Inflammatory macrophage (primary cell): ENCODE measurements around the gene DNAJC6.
A peak's percentile ranks its signal among the peaks of the same experiment; 100 is the strongest.

Experiments
- DNase-seq, 2 donors: peaks; one replicate each; pipeline ENCODE4 v3.0.0-alpha.2; 2020 to 2022

Gene DNAJC6

GRCh38 chr1:65412256-65412983 is 103.1 kb downstream of the DNAJC6 start:
- peak in 1 of 2 donors; percentile 27 for DNase-seq

DNA sequence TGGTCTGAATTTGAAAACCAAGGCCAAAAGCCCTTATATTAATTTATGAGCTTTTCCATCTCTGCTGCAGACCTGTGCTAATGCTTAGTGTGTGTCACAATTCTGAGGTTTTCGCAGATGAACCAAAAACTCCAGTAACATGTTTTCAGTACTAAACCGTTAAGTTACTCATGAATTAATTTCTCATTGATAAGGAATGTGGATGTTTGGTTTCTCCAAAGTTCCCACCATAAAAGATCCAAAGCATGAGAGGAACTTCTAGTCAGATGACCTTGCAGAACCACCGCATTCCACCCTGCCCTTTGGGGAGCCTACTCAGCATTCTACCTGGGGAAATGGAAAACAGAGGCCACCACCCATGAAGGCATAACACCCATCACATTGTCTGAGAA is 103.6 kb downstream of the DNAJC6 start:
- DNase-seq = no peak

- DNase-seq = no peak
These were observed 105.2 kb downstream of the DNAJC6 start for GRCh38 chr1:65414538-65414937.

- no peak for DNase-seq
These were observed 107.4 kb downstream of the DNAJC6 start for GRCh38 chr1:65416767-65417166.

GRCh38 chr1:65417729-65418128 is 108.4 kb downstream of the DNAJC6 start:
- DNase-seq = no peak

- DNase-seq = no peak
These were observed 109.3 kb downstream of the DNAJC6 start for GRCh38 chr1:65418522-65419185.

DNA sequence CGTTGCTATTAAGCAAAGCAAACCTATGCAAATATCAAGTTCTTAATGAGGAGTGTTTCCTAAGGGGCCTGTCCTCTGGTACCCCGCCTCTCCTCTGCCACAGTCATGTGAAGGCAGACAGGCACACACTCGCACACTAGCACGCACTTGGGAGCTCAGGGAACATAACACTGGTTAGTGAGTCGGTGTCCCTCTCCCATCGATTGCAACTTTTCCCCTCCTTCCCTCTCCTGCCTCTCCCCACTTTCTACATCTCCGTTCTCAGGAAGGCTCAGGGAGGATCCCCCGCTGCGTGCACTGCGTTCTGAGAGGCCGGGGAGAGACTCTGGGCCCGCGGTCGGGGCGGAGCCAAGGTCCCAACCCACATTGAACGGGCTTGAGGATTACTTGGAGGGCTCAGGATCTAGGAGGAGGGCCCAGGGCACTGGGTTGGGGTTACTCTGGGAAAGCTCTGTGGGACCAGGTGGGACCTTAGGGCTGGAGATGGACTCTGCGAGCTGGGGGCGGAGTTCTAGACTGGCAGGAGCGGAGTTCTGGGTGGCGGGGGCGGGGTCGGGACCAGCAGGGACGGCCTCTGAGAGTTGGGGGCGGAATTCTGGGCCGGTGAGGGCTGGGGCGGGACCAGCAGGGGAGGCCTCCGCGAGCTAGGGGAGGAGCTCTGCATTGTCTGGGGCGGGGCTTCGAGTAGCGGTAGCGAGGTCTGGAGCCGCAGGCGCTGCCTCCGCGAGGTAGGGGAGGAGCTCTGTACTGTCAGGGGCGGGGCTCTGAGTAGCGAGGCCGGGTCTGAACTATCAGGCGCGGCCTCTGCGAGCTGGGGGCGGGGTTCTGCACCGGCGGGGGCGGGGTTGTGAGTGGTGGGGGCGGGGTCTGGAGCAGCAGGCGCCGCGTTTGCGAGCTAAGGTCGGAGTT is 110.6 kb downstream of the DNAJC6 start:
- peak; percentile 99 for DNase-seq

DNA sequence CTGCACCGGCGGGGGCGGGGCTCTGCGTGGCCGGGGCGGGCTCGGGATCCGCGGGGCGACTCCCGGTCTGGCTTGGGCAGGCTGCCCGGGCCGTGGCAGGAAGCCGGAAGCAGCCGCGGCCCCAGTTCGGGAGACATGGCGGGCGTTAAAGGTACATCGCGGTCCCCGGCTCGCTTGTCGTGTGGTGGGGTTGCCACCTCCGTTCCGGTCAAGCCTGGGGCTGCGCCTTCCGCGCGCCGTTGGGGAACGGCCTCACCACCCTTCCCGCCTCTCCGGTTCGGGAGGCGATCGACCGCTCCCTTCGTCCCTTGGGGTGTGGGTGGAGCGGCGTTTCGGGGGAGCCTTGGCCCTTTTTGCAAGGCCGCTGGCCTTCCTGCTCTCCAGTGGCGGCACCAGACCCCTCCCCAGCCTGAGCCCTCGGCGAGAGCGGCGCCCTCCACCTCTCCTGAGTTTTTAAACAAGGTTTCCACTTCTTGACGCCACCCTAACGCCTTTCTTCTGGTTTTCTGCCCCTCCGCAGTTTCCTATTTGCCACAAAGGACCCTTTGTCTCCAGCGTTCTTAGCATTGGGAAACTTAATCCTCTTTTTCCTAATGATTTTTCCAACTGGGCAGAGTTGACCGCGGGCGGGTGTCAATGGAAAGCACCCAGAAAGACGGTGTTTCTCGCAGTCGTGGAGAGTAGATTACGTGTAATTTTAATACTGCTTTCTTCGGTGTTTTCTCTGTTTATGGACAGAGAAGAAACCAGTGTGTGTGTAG is 111.4 kb downstream of the DNAJC6 start, which contains the start of the genes LEPR and LEPROT:
LEPR (plus strand) TSS at position 79 of the 761 bp plus-strand sequence. CDS start 144,898 bp downstream, outside the sequence.
LEPROT (plus strand) TSS at position 79 of the 761 bp plus-strand sequence; CDS start at position 136, 57 bp downstream.
- DNase-seq = peak in 1 of 2 donors; percentile 29

- DNase-seq = peak; percentile 41 to 87
These were observed 112.1 kb downstream of the DNAJC6 start for GRCh38 chr1:65421351-65422025.

DNA sequence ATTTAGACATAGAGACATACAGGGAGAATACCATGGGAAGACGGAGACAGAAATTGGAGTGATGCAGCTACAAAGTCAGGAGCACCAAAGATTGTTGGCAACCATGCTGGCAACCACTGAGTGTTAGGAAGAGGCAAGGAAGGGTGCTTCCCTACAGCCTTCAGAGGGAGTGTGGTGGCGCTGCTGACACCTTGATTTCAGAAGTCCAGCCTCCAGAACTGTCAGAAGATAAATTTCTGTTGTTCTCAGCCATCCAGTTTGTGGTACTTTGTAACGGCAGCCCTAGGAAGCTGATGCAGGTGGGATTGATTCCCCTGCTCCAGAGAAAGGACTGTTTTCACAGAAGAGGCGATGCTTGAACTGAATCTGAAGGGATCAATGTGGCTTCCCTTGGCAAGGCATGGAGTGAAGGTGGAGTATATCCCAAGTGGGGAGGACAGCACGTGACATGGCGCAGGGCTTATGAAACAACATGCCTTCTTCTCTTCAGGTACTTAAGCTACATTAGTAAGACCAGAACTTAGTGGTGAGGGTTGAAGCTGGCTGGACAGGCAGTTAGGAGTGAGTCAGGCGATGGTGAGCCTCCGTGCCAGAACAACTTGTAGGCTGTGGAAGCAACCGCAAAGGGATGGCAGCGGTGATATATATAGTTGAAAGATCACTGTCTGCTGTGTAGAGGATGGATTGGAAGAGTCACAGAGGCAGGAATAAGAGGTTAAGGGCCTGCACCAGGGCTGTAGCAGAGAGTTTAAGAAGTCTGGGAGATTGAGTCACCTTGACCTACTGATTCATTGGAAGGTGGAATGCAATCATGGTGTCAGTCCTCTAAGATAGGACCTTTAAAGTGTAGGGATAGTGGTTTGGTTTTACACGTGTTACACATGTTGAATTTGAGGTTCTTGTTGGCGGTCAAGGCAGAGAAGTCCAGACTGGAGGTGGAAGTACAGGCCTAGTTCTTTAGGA is 113.2 kb downstream of the DNAJC6 start:
- DNase-seq = no peak

DNA sequence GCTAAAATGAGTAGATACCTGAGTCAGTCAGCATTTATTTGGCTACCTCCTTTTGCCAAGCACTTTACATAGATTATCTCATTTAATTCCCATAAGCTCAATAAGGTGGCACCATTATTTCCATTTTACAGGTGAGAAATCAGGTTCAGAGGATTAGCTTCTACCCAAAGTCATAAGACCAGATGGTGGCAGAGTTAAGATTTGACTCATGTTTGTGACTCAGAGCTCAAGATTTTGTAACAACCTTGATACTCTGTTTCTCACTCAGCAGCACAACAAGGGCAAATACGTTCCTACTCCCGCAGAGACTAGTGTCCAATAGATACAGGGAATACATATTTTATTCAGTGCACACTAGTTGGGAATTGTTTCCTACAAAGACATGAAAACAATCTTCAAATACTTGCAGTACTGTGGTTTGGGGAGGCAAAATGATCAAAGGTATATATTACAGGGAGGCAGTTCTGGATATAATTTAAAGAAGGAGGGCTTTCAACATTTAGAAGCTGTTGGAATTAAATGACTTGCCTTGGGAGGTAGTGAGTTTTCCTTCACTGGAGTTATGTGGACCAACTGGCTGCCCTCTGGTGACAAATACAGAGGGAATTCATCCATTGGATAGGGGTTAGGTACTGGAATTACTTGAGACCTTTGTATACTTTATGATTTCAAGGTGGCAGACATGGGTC is 114.7 kb downstream of the DNAJC6 start:
- DNase-seq = peak; percentile 77 to 81

GRCh38 chr1:65424573-65424889 is 115.2 kb downstream of the DNAJC6 start:
- DNase-seq = peak; percentile 21 to 48

- DNase-seq = no peak
These were observed 115.7 kb downstream of the DNAJC6 start for GRCh38 chr1:65425006-65425405.

- DNase-seq = no peak
These were observed 116.4 kb downstream of the DNAJC6 start for GRCh38 chr1:65425697-65426096.

DNA sequence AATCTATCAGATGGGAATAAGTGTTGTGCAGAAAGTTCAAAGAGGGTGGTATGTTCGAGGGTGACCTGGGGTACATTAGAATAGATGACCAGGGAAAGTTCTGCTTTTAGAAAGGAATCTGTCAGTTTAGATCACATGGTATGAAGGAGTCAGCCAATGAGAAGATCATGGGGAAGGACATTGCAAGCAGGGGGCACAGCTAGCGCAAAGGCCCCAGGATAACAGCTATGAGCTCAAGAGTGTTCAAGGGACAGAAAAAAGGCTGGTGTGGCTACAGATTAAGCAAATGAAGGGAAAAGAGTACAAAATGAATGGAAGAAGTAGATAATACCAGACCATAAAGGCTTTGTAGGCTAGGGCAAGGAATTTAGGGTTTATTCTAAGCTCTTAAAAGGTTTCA is 119.7 kb downstream of the DNAJC6 start:
- no peak for DNase-seq

DNA sequence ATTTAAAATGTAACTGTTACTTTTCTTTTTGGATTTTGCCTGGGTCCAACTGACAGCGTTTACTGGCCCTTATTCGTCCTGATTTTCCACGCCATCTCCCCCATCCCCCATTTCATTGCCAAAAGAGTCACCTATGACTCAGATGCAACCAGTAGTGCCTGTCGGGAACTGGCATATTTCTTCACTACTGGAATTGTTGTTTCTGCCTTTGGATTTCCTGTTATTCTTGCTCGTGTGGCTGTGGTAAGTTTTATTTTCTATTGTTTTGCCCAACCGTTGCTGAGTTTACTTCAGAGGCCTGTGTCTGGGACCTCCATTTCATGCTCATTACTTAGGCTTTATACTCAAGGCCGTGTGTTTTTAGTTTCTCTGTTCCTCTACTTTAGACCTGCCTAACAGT is 120.5 kb downstream of the DNAJC6 start:
- peak; percentile 69 for DNase-seq

- DNase-seq = peak; percentile 36 to 42
These were observed 121.9 kb downstream of the DNAJC6 start for GRCh38 chr1:65431111-65431705.

- DNase-seq = no peak
These were observed 123.6 kb downstream of the DNAJC6 start for GRCh38 chr1:65432918-65433317.

- DNase-seq = no peak
These were observed 124.9 kb downstream of the DNAJC6 start for GRCh38 chr1:65434255-65434654.
